DND-41 (cell line): ENCODE results near the gene GPHN.

ENCODE experiments used
- CTCF ChIP-seq: IDR thresholded peaks from 2 replicates; pipeline ENCODE4 v1.5.1; 2012; ENCODE audit warnings: borderline replicate concordance, low read length, moderate library complexity, mild to moderate bottlenecking; ENCODE audit not compliant: poor library complexity, severe bottlenecking; ENCODE audit errors: extremely low read depth
- EZH2 ChIP-seq: IDR thresholded peaks from 3 replicates; pipeline ENCODE4 v1.6.1; 2012; ENCODE audit warnings: borderline replicate concordance, low read depth, mild to moderate bottlenecking, moderate library complexity, low read length, inconsistent platforms; ENCODE audit not compliant: severe bottlenecking

- no peak for TF ChIP-seq CTCF
- no peak for TF ChIP-seq EZH2
These were observed 67.1 kb downstream of the GPHN start for GRCh38 chr14:66575014-66575413.
